CD4-positive, CD25-positive, alpha-beta regulatory T cell (primary cell): ENCODE results near the gene THOC5. TPM values are rescaled to one million over a fixed set of nuclear protein-coding genes. Genes with fewer than 3 reads are reported as not detected.
"Not testable (repeated sequence)": the region's sequence is repeated elsewhere in the genome, so short reads cannot be mapped to it uniquely, and the experiment has no call there.

Source experiments
- ATAC-seq, 2 donors: fragments of 150-1000 bp; cut with Tn5 transposase; one replicate each; pipeline ENCODE4 v1.10.0; 2021; ENCODE audit warnings: low read depth in 2 of 2, moderate number of reproducible peaks in 2 of 2, moderate library complexity in 1 of 2
- DNase-seq, 3 donors: peaks; one replicate each; pipeline versions ENCODE4 v3.0.0 to v3.0.0-alpha.2; 2012 to 2022; ENCODE audit warnings: mixed read lengths in 1 of 3
- H3K27ac ChIP-seq: one replicate; pipeline ENCODE4 v1.7.0; 2013; ENCODE audit warnings: mild to moderate bottlenecking, low read length; ENCODE audit not compliant: insufficient read depth, poor library complexity, severe bottlenecking
- H3K27me3 ChIP-seq: one replicate; pipeline ENCODE4 v1.7.0; 2013; ENCODE audit warnings: low read length; ENCODE audit not compliant: control insufficient read depth, insufficient read depth
- H3K36me3 ChIP-seq: one replicate; pipeline ENCODE4 v1.7.0; 2013; ENCODE audit warnings: mild to moderate bottlenecking, low read length, moderate library complexity; ENCODE audit not compliant: control insufficient read depth, insufficient read depth
- H3K4me1 ChIP-seq: 2 replicates; pipeline ENCODE4 v1.7.0; 2013; ENCODE audit warnings: mild to moderate bottlenecking, low read length; ENCODE audit not compliant: insufficient read depth, control insufficient read depth, poor library complexity, severe bottlenecking
- H3K4me3 ChIP-seq: one replicate; pipeline ENCODE4 v1.7.0; 2013; ENCODE audit warnings: low read depth, mild to moderate bottlenecking, low read length, moderate library complexity
- H3K9me3 ChIP-seq, 2 experiments: 1 replicate in 1 of 2; 2 replicates in 1 of 2; pipeline ENCODE4 v1.7.0; 2013; ENCODE audit warnings: low read length in 2 of 2, mild to moderate bottlenecking in 1 of 2, moderate library complexity in 1 of 2; ENCODE audit not compliant: control insufficient read depth in 2 of 2
- H3K27ac Mint-ChIP-seq, 3 donors: one replicate each; pipeline ENCODE4 v1.8.0; 2020 to 2022; ENCODE audit warnings: mild to moderate bottlenecking in 3 of 3, mixed read lengths in 3 of 3, moderate library complexity in 2 of 3
- H3K27me3 Mint-ChIP-seq: one replicate; pipeline ENCODE4 v1.8.0; 2022; ENCODE audit warnings: mild to moderate bottlenecking, mixed read lengths
- H3K36me3 Mint-ChIP-seq: one replicate; pipeline ENCODE4 v1.8.0; 2020; ENCODE audit warnings: mixed read lengths
- H3K4me1 Mint-ChIP-seq, 4 donors: one replicate each; pipeline ENCODE4 v1.8.0; 2020 to 2022; ENCODE audit warnings: mixed read lengths in 4 of 4, mild to moderate bottlenecking in 1 of 4
- H3K4me3 Mint-ChIP-seq, 4 donors: one replicate each; pipeline ENCODE4 v1.8.0; 2020 to 2022; ENCODE audit warnings: mild to moderate bottlenecking in 4 of 4, mixed read lengths in 4 of 4, moderate library complexity in 3 of 4
- H3K9me3 Mint-ChIP-seq, 7 donors: one replicate each; pipeline ENCODE4 v1.8.0; 2020 to 2022; ENCODE audit warnings: mixed read lengths in 7 of 7, mild to moderate bottlenecking in 3 of 7, moderate library complexity in 2 of 7
- polyA plus RNA-seq, 4 donors: library from polyadenylated mRNA; unstranded; fragments of 300-500 nt; fragmentation: Illumina TruSeq; gene quantifications; one replicate each; pipeline ENCODE4 v1.2.3, GENCODE V29; 2021
- total RNA-seq: library from RNA; stranded (reverse); gene quantifications from one replicate; pipeline ENCODE4 v1.2.3, GENCODE V29; 2022

THOC5 gene
- total and polyA plus RNA-seq, 5 donors from 2014 or later = 27.8 to 54.0 (median 32.5) TPM

DNA sequence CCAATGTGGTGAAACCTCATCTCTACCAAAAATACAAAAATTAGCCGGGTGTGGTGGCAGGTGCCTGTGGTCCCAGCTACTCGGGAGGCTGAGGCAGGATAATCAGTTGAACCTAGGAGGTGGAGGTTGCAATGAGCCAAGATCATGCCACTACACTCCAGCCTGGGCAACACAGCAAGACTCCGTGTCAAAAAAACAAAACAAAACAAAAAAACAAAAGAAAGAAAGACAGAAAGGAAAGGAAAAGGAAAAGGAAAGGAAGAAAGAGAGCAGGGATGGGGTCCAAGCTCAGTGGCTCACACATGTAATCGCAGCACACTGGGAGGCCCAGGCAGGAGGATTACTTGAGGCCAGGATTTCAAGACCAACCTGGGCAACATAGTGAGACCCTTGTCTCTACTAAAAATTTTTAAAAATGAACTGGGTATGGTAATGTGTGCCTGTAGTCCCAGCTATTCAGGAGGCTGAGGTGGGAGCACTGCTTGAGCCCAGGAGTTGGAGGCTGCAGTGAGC is 32.7 kb upstream of the THOC5 start:
- Mint-ChIP-seq H3K4me1 (peaks cover 4 to 19% (median 13%) of the 10 kb centered on the region in 4 donors), H3K27ac (peak overlapping the region in 2 of 3 donors; percentile 20 to 74)
- H3K4me3 ChIP-seq, ATAC-seq, H3K4me3 Mint-ChIP-seq, H3K9me3 ChIP-seq, H3K4me1 ChIP-seq, DNase-seq, H3K27me3 ChIP-seq, H3K9me3 Mint-ChIP-seq, H3K27ac ChIP-seq, H3K36me3 ChIP-seq, H3K36me3 Mint-ChIP-seq, H3K27me3 Mint-ChIP-seq: not testable (repeated sequence)

- Mint-ChIP-seq H3K36me3 (no peaks in the 10 kb centered on the region), H3K27me3 (no peaks in the 10 kb centered on the region), H3K9me3 (no peaks in the 10 kb centered on the region), H3K4me1 (peaks cover 2 to 24% (median 14%) of the 10 kb centered on the region in 4 donors), H3K27ac (no peak overlapping the region), H3K4me3 (no peak overlapping the region)
- Histone ChIP-seq H3K36me3 (no peaks in the 10 kb centered on the region), H3K27me3 (no peaks in the 10 kb centered on the region), H3K9me3 (no peaks in the 10 kb centered on the region), H3K27ac (no peak overlapping the region), H3K4me3 (no peak overlapping the region), H3K4me1 (peaks cover 8% of the 10 kb centered on the region)
- no peak for DNase-seq
- no peak for ATAC-seq
Observed at GRCh38 chr22:29584975-29585374, 31.4 kb upstream of the THOC5 start.

- Mint-ChIP-seq H3K9me3 (no peaks in the 10 kb centered on the region), H3K27ac (peak overlapping the region; percentile 32 to 97 (median 44)), H3K36me3 (no peaks in the 10 kb centered on the region), H3K27me3 (no peaks in the 10 kb centered on the region), H3K4me3 (peak overlapping the region; percentile 95 to 98 (median 96)), H3K4me1 (peaks cover 0 to 26% (median 16%) of the 10 kb centered on the region in 4 donors)
- H3K4me1 ChIP-seq = peaks cover 8% of the 10 kb centered on the region
- H3K9me3 ChIP-seq = no peaks in the 10 kb centered on the region
- H3K4me3 ChIP-seq = peak overlapping the region; percentile 32
- no peaks in the 10 kb centered on the region for H3K36me3 ChIP-seq
- ATAC-seq = no peak
- no peak for DNase-seq
- no peaks in the 10 kb centered on the region for H3K27me3 ChIP-seq
- no peak overlapping the region for H3K27ac ChIP-seq
Observed at GRCh38 chr22:29581799-29582198, 28.2 kb upstream of the THOC5 start.

- Histone ChIP-seq H3K27me3 (no peaks in the 10 kb centered on the region), H3K4me1 (peaks cover 8% of the 10 kb centered on the region), H3K36me3 (no peaks in the 10 kb centered on the region), H3K4me3 (peak overlapping the region; percentile 75), H3K9me3 (no peaks in the 10 kb centered on the region), H3K27ac (peak overlapping the region; percentile 75)
- peak overlapping the region; percentile 95 to 98 (median 96) for H3K4me3 Mint-ChIP-seq
- peaks cover 0 to 26% (median 17%) of the 10 kb centered on the region in 4 donors for H3K4me1 Mint-ChIP-seq
- H3K36me3 Mint-ChIP-seq = no peaks in the 10 kb centered on the region
- H3K27me3 Mint-ChIP-seq = no peaks in the 10 kb centered on the region
- peak overlapping the region; percentile 87 to 97 (median 87) for H3K27ac Mint-ChIP-seq
- H3K9me3 Mint-ChIP-seq = no peaks in the 10 kb centered on the region
- DNase-seq (peak in 1 of 3 donors; percentile 4), ATAC-seq (no peak)
Observed at GRCh38 chr22:29580200-29580810, 26.7 kb upstream of the THOC5 start.

- Histone ChIP-seq H3K27ac (no peak overlapping the region), H3K9me3 (no peaks in the 10 kb centered on the region), H3K4me1 (peaks cover 8% of the 10 kb centered on the region), H3K36me3 (no peaks in the 10 kb centered on the region), H3K27me3 (no peaks in the 10 kb centered on the region), H3K4me3 (no peak overlapping the region)
- Mint-ChIP-seq H3K9me3 (no peaks in the 10 kb centered on the region), H3K4me1 (peaks cover 0 to 29% (median 19%) of the 10 kb centered on the region in 4 donors), H3K4me3 (peak overlapping the region; percentile 2 to 96 (median 36)), H3K36me3 (no peaks in the 10 kb centered on the region), H3K27me3 (no peaks in the 10 kb centered on the region), H3K27ac (no peak overlapping the region)
- no peak for ATAC-seq
- DNase-seq = no peak
Observed at GRCh38 chr22:29578462-29579200, 25.1 kb upstream of the THOC5 start.

DNA sequence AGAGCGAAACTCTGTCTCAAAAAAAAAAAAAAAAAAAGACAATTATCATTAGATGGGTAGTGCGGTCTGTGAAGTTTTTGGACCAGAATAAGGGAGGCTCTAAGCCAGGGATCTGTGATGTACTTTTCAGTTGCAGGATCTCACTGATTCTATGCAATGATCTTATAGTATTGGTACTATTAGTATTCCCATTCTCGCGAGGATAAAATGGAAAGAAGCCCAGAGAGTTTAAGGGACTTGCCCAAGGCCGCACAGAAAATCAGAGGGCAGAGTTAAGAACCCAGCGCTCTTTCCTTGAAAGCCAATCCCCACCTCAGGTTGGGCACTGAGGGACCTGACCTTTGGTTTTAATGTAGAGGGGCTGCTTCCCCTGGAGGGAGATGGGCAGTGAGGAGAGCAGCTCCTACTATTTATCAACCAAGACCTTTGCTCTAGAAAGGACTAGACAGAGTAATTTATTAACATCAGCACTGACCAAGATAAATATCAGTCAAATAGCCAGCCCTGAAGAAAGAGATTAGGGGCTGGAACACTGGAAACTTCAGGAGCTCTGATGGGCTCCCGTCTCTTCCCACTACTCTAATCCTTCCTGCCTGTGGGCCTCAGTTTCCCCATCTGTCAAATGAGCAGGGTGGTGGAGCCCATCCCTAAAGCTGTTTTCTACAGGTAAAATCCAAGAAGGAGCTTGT is 21.3 kb upstream of the THOC5 start:
- Mint-ChIP-seq H3K9me3 (no peaks in the 10 kb centered on the region), H3K4me3 (peak overlapping the region in 1 of 4 donors; percentile 24), H3K27ac (peak overlapping the region in 1 of 3 donors; percentile 29), H3K27me3 (peaks cover 4% of the 10 kb centered on the region), H3K4me1 (peaks cover 0 to 12% (median 7%) of the 10 kb centered on the region in 4 donors), H3K36me3 (peaks cover 7% of the 10 kb centered on the region)
- H3K27ac ChIP-seq = no peak overlapping the region
- no peaks in the 10 kb centered on the region for H3K36me3 ChIP-seq
- H3K9me3 ChIP-seq = no peaks in the 10 kb centered on the region
- DNase-seq (no peak), ATAC-seq (no peak)
- H3K4me3 ChIP-seq = no peak overlapping the region
- H3K4me1 ChIP-seq = no peaks in the 10 kb centered on the region
- H3K27me3 ChIP-seq = no peaks in the 10 kb centered on the region

- no peak for DNase-seq
- no peak overlapping the region for H3K27ac Mint-ChIP-seq
- no peaks in the 10 kb centered on the region for H3K4me1 ChIP-seq
Observed at GRCh38 chr22:29570912-29571549, 17.5 kb upstream of the THOC5 start.

More at GRCh38 chr22:29570912-29571549, 17.5 kb upstream of the THOC5 start:
- no peak overlapping the region for H3K4me3 ChIP-seq
- peaks cover 16% of the 10 kb centered on the region for H3K36me3 ChIP-seq
- peak overlapping the region in 1 of 4 donors; percentile 51 for H3K4me3 Mint-ChIP-seq
- H3K4me1 Mint-ChIP-seq = peaks cover 0 to 7% (median 2%) of the 10 kb centered on the region in 4 donors
- no peaks in the 10 kb centered on the region for H3K9me3 ChIP-seq
- no peaks in the 10 kb centered on the region for H3K27me3 ChIP-seq
- H3K9me3 Mint-ChIP-seq = no peaks in the 10 kb centered on the region
- H3K36me3 Mint-ChIP-seq = peaks cover 21% of the 10 kb centered on the region
- H3K27me3 Mint-ChIP-seq = peaks cover 4% of the 10 kb centered on the region
- ATAC-seq = no peak
- no peak overlapping the region for H3K27ac ChIP-seq
